Inflammatory macrophage treated with lipopolysaccharide for 4 hours (primary cell): ENCODE results near the gene ITFG2.
"Not testable (repeated sequence)": the region's sequence is repeated elsewhere in the genome, so short reads cannot be mapped to it uniquely, and the experiment has no call there.

Experiments used
- DNase-seq: peaks from one replicate; pipeline ENCODE4 v3.0.0-alpha.2; 2020

ITFG2 gene

DNA sequence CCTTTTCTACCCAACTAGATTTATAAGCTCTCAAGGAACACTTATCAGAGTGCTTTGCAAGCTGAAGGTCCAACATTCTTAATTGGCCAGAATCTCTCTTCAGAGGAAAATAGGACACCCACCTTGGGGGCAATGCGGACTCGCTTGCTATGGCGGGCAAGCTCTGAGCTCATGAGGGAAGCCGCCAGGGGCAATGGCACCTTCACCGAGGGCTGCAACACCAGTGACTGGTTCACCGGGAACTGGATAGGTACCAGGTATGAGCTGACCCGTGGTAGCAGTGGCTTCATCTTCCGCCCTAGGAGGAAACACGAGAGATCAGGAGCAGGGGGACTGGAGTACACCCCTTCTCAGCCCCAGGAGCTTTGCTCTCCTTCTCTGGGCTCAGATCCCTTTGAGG lies 51.7 kb downstream of the ITFG2 start:
- DNase-seq: no peak

GRCh38 chr12:2868986-2869632 lies 56.6 kb downstream of the ITFG2 start:
- not testable (repeated sequence) for DNase-seq
